ENCODE measurements around the gene PLXNA2. TPM values are rescaled to one million over a fixed set of nuclear protein-coding genes. Genes with fewer than 3 reads are reported as not detected.

Gene PLXNA2
- total and polyA plus RNA-seq, 5 donors from 2014 or later: 0.02 to 0.62 (median 0.16) TPM; not detected in 2

DNA sequence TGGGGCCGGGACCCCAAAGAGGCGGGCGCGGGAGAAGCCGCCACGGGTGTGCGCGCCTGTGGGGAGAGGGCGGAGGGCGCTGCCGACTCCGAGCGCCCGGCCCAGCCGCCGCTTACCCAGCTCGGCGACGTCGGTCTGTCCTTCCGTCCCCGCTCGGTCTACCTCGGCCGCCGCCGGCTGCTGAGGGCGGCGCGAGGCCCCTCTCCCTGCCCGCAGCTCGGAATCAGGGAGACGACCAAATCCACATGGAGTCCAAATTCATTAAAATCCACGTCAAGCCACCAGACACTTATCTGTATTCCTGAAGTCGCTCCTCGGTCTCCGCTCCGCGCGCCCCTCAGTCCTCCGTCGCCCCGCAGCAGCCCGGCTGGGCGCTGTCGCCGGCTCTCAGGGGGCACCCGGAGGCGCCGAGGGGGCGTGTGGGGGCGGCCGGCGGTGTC is 637 bp downstream of the PLXNA2 start:
- no peak for ATAC-seq (ENCODE audit: low read depth in 2 of 2)
- Histone ChIP-seq H3K4me1 (ENCODE audit: control insufficient read depth, insufficient read depth, low read length, poor library complexity, severe bottlenecking) (peaks cover 25% of the 10 kb centered on the region), H3K9me3 (ENCODE audit: control insufficient read depth in 2 of 2, low read length in 2 of 2) (no peaks in the 10 kb centered on the region), H3K36me3 (ENCODE audit: control insufficient read depth, insufficient read depth, low read length) (no peaks in the 10 kb centered on the region), H3K27me3 (ENCODE audit: control insufficient read depth, insufficient read depth, low read length) (peaks cover 21% of the 10 kb centered on the region), H3K27ac (ENCODE audit: insufficient read depth, low read length, poor library complexity, severe bottlenecking) (no peak overlapping the region), H3K4me3 (ENCODE audit: low read depth, low read length) (peak overlapping the region; percentile 53)
- peaks cover 5 to 21% (median 8%) of the 10 kb centered on the region in 4 donors for H3K4me1 Mint-ChIP-seq
- H3K4me3 Mint-ChIP-seq: peak overlapping the region; percentile 79 to 90 (median 84)
- DNase-seq: peak in 2 of 3 donors; percentile 17 to 22
- no peaks in the 10 kb centered on the region for H3K36me3 Mint-ChIP-seq
- no peak overlapping the region for H3K27ac Mint-ChIP-seq
- H3K9me3 Mint-ChIP-seq: no peaks in the 10 kb centered on the region
- peaks cover 58% of the 10 kb centered on the region for H3K27me3 Mint-ChIP-seq

DNA sequence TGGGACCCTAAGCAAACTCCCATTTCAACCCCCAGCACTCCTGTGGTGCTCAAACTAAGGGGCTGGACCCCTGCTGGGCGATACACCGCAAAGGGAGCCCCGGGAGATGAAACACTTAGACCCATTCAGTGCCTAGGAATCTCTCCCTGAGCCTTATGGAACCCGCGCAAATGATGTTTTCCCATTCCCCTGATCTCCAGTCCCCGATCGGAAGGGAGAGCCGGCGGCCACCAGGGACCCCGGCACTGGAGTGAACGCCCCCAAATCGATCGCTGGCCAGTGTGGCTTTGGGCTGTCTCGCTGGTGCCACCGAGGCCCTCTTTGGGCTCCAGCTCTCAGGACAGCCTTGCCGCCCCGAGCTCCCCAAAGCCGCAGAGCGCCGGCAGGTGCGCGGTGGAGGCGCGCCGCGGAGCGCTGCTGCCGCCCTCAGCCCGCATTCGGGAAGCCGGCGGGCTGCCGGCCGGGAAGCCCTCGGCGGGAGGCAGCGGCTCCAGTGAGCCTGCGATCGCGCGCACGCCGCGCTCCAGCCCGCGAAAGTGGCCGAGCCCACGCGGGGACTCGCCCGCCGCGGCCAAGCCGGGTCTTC is 1.1 kb downstream of the PLXNA2 start:
- Mint-ChIP-seq H3K9me3 (no peaks in the 10 kb centered on the region), H3K4me1 (peaks cover 5 to 21% (median 8%) of the 10 kb centered on the region in 4 donors), H3K27me3 (peaks cover 59% of the 10 kb centered on the region), H3K36me3 (no peaks in the 10 kb centered on the region), H3K27ac (no peak overlapping the region), H3K4me3 (peak overlapping the region; percentile 33 to 87 (median 81))
- peaks cover 25% of the 10 kb centered on the region for H3K4me1 ChIP-seq (ENCODE audit: control insufficient read depth, insufficient read depth, low read length, poor library complexity, severe bottlenecking)
- peaks cover 21% of the 10 kb centered on the region for H3K27me3 ChIP-seq (ENCODE audit: control insufficient read depth, insufficient read depth, low read length)
- no peak overlapping the region for H3K4me3 ChIP-seq (ENCODE audit: low read depth, low read length)
- H3K36me3 ChIP-seq (ENCODE audit: control insufficient read depth, insufficient read depth, low read length): no peaks in the 10 kb centered on the region
- DNase-seq (peak in 1 of 3 donors; percentile 9), ATAC-seq (ENCODE audit: low read depth in 2 of 2) (no peak)
- no peaks in the 10 kb centered on the region for H3K9me3 ChIP-seq (ENCODE audit: control insufficient read depth in 2 of 2, low read length in 2 of 2)
- no peak overlapping the region for H3K27ac ChIP-seq (ENCODE audit: insufficient read depth, low read length, poor library complexity, severe bottlenecking)

DNA sequence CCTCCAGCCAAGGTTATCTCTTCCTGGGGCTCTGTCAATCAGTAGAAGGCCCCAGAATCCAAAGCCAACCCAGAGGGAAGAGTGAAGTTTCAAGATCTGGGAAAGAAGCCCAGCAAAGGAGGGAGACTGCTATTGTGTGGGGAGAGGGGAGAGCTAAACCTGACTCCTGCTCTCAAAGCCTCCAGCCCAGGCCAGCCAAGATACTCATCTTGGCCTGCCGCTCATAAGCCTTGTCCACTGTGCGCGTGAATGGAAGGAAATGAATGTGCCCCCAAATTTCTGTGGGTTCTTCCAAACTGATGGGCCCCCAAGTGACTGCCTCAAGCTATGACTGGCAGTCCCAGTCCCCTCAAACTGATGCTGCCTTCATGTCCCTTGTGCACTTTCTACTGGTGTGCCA is 2.0 kb downstream of the PLXNA2 start:
- Histone ChIP-seq H3K9me3 (ENCODE audit: control insufficient read depth in 2 of 2, low read length in 2 of 2) (no peaks in the 10 kb centered on the region), H3K27ac (ENCODE audit: insufficient read depth, low read length, poor library complexity, severe bottlenecking) (no peak overlapping the region), H3K4me3 (ENCODE audit: low read depth, low read length) (no peak overlapping the region), H3K36me3 (ENCODE audit: control insufficient read depth, insufficient read depth, low read length) (no peaks in the 10 kb centered on the region), H3K27me3 (ENCODE audit: control insufficient read depth, insufficient read depth, low read length) (peaks cover 26% of the 10 kb centered on the region), H3K4me1 (ENCODE audit: control insufficient read depth, insufficient read depth, low read length, poor library complexity, severe bottlenecking) (peaks cover 25% of the 10 kb centered on the region)
- Mint-ChIP-seq H3K27ac (no peak overlapping the region), H3K4me1 (peaks cover 5 to 21% (median 8%) of the 10 kb centered on the region in 4 donors), H3K36me3 (no peaks in the 10 kb centered on the region), H3K27me3 (peaks cover 68% of the 10 kb centered on the region), H3K4me3 (peak overlapping the region in 3 of 4 donors; percentile 67 to 84 (median 78)), H3K9me3 (no peaks in the 10 kb centered on the region)
- no peak for DNase-seq
- no peak for ATAC-seq (ENCODE audit: low read depth in 2 of 2)

DNA sequence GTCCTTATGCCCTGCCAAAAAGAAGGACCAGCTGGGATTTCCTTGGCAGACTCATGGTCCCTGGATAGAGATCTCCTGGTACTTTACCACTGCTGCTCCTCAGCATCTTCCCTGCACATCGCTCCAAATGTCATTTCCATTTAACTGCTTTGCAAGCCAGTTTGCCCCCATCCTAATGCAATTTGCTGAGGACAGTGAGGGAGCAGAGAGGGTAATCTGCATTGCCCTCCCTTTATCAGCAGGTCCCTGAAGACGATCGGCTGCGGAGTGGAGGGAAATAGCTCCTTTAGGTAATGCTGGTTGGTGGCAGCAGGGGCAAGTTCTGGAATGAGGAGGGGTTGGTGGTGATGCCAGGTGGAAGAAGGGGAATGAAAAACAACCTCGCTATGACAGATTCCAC is 2.7 kb downstream of the PLXNA2 start:
- peaks cover 5 to 27% (median 8%) of the 10 kb centered on the region in 4 donors for H3K4me1 Mint-ChIP-seq
- peak overlapping the region in 3 of 4 donors; percentile 34 to 67 (median 53) for H3K4me3 Mint-ChIP-seq

DNA sequence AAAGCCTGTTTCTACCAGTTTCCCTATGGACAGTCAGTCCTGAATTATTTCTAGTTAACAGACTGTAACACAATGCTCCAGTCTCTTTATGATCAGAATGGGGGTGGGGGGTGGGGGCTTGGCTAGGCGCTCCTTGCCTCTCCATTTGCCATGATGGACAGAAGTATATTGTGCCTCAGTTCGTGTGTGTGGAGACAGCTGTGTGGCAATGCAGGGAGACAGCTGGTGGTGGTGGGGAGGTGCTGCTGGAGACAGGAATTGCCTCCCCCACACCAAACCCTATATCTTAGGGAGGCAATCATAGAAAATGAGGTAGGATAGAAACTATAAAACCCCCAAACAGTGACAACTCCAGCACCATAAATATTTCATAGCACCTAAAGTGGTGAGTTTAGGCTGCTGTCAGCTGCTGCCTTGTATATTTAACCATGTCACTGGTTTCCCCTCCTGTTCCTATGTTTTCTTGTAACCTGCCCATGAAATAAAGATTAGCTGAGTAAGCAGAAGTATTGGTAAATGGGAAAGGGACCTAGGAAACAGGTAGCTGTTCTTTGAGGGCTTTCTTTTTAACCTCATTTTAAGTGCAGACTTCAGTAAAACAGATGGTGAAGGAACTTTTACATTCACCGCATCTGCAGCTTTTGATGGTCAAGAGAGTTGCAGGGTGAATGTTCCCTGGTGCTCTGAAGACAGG is 3.4 kb downstream of the PLXNA2 start:
- no peak overlapping the region for H3K27ac ChIP-seq (ENCODE audit: insufficient read depth, low read length, poor library complexity, severe bottlenecking)
- Mint-ChIP-seq H3K27ac (no peak overlapping the region), H3K9me3 (no peaks in the 10 kb centered on the region), H3K4me1 (peaks cover 7 to 34% (median 11%) of the 10 kb centered on the region in 4 donors), H3K36me3 (no peaks in the 10 kb centered on the region), H3K4me3 (no peak overlapping the region), H3K27me3 (peaks cover 73% of the 10 kb centered on the region)
- H3K4me1 ChIP-seq (ENCODE audit: control insufficient read depth, insufficient read depth, low read length, poor library complexity, severe bottlenecking): peaks cover 25% of the 10 kb centered on the region
- ATAC-seq (ENCODE audit: low read depth in 2 of 2) (no peak), DNase-seq (no peak)
- H3K27me3 ChIP-seq (ENCODE audit: control insufficient read depth, insufficient read depth, low read length): peaks cover 31% of the 10 kb centered on the region
- H3K9me3 ChIP-seq (ENCODE audit: control insufficient read depth in 2 of 2, low read length in 2 of 2): no peaks in the 10 kb centered on the region
- H3K36me3 ChIP-seq (ENCODE audit: control insufficient read depth, insufficient read depth, low read length): no peaks in the 10 kb centered on the region
- H3K4me3 ChIP-seq (ENCODE audit: low read depth, low read length): no peak overlapping the region

More for the DNA sequence above, 2.7 kb downstream of the PLXNA2 start:
- Histone ChIP-seq H3K4me3 (ENCODE audit: low read depth, low read length) (no peak overlapping the region), H3K27ac (ENCODE audit: insufficient read depth, low read length, poor library complexity, severe bottlenecking) (no peak overlapping the region), H3K27me3 (ENCODE audit: control insufficient read depth, insufficient read depth, low read length) (peaks cover 29% of the 10 kb centered on the region), H3K36me3 (ENCODE audit: control insufficient read depth, insufficient read depth, low read length) (no peaks in the 10 kb centered on the region), H3K9me3 (ENCODE audit: control insufficient read depth in 2 of 2, low read length in 2 of 2) (no peaks in the 10 kb centered on the region), H3K4me1 (ENCODE audit: control insufficient read depth, insufficient read depth, low read length, poor library complexity, severe bottlenecking) (peaks cover 25% of the 10 kb centered on the region)
- DNase-seq (no peak), ATAC-seq (ENCODE audit: low read depth in 2 of 2) (no peak)
- peaks cover 72% of the 10 kb centered on the region for H3K27me3 Mint-ChIP-seq
- H3K9me3 Mint-ChIP-seq: no peaks in the 10 kb centered on the region
- H3K27ac Mint-ChIP-seq: no peak overlapping the region
- H3K36me3 Mint-ChIP-seq: no peaks in the 10 kb centered on the region

GRCh38 chr1:208239473-208240381 is 4.5 kb downstream of the PLXNA2 start:
- Histone ChIP-seq H3K9me3 (ENCODE audit: control insufficient read depth in 2 of 2, low read length in 2 of 2) (no peaks in the 10 kb centered on the region), H3K4me3 (ENCODE audit: low read depth, low read length) (no peak overlapping the region), H3K36me3 (ENCODE audit: control insufficient read depth, insufficient read depth, low read length) (no peaks in the 10 kb centered on the region), H3K27ac (ENCODE audit: insufficient read depth, low read length, poor library complexity, severe bottlenecking) (no peak overlapping the region), H3K4me1 (ENCODE audit: control insufficient read depth, insufficient read depth, low read length, poor library complexity, severe bottlenecking) (peaks cover 17% of the 10 kb centered on the region), H3K27me3 (ENCODE audit: control insufficient read depth, insufficient read depth, low read length) (peaks cover 31% of the 10 kb centered on the region)
- ATAC-seq (ENCODE audit: low read depth in 2 of 2) (no peak), DNase-seq (no peak)
- peak overlapping the region in 1 of 3 donors; percentile 28 for H3K27ac Mint-ChIP-seq
- no peaks in the 10 kb centered on the region for H3K36me3 Mint-ChIP-seq
- H3K9me3 Mint-ChIP-seq: no peaks in the 10 kb centered on the region
- H3K4me1 Mint-ChIP-seq: peaks cover 0 to 33% (median 6%) of the 10 kb centered on the region in 4 donors
- H3K4me3 Mint-ChIP-seq: peak overlapping the region in 1 of 4 donors; percentile 48
- H3K27me3 Mint-ChIP-seq: peaks cover 73% of the 10 kb centered on the region

DNA sequence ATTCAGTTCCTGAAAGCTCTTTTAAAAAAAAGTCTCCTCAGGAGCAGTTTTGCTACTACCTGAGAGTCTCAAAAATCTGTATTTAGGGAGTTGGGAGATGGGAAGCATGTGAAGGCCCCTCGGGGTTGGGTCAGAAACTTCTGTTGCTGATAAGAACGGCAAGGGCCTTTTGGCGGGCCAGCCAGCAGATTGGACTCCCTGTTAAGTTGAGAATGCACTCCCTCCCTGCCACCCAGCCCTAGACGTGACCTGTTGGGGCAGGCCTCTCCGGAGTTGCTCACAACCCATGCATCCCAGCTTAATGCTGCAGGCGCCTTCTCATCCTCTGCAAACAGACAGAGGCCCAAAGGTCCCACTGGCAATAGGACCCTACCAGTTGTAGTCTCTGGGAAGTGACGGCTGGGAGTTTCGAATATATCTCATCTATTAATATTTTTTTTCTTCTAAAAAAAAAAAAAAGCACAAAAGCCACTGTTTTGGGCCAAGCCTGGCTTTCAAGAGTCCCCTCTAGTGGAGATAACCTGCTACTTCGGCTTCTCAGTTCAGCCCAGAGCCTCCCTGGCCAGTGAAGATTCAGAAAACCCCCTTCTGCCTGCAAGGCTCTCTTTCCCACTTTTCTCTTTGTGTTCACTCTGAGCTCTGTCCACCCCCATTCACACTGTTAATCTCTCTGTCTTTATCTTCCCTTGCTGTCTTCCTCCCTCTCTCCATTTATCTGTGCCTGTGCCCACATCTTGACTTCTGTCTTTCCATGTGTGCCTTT is 5.3 kb downstream of the PLXNA2 start:
- DNase-seq (peak in 2 of 3 donors; percentile 8 to 27), ATAC-seq (ENCODE audit: low read depth in 2 of 2) (peak; percentile 38 to 40)
- H3K4me1 ChIP-seq (ENCODE audit: control insufficient read depth, insufficient read depth, low read length, poor library complexity, severe bottlenecking): peaks cover 10% of the 10 kb centered on the region
- H3K4me3 ChIP-seq (ENCODE audit: low read depth, low read length): no peak overlapping the region
- H3K27me3 Mint-ChIP-seq: peaks cover 70% of the 10 kb centered on the region
- no peak overlapping the region for H3K27ac ChIP-seq (ENCODE audit: insufficient read depth, low read length, poor library complexity, severe bottlenecking)
- no peaks in the 10 kb centered on the region for H3K9me3 Mint-ChIP-seq
- peaks cover under 1% of the 10 kb centered on the region for H3K36me3 Mint-ChIP-seq
- no peaks in the 10 kb centered on the region for H3K36me3 ChIP-seq (ENCODE audit: control insufficient read depth, insufficient read depth, low read length)
- peak overlapping the region in 1 of 3 donors; percentile 28 for H3K27ac Mint-ChIP-seq
- no peak overlapping the region for H3K4me3 Mint-ChIP-seq
- H3K4me1 Mint-ChIP-seq: peaks cover 0 to 30% (median 6%) of the 10 kb centered on the region in 4 donors
- H3K9me3 ChIP-seq (ENCODE audit: control insufficient read depth in 2 of 2, low read length in 2 of 2): no peaks in the 10 kb centered on the region
- H3K27me3 ChIP-seq (ENCODE audit: control insufficient read depth, insufficient read depth, low read length): peaks cover 31% of the 10 kb centered on the region

Data from CD4-positive, CD25-positive, alpha-beta regulatory T cell (primary cell).